ENCODE results near the gene MYH6. TPM values are rescaled to one million over a fixed set of nuclear protein-coding genes. Genes with fewer than 3 reads are reported as not detected.

Gene MYH6
- total RNA-seq, 1 donor from 2014 or later: not detected

DNA sequence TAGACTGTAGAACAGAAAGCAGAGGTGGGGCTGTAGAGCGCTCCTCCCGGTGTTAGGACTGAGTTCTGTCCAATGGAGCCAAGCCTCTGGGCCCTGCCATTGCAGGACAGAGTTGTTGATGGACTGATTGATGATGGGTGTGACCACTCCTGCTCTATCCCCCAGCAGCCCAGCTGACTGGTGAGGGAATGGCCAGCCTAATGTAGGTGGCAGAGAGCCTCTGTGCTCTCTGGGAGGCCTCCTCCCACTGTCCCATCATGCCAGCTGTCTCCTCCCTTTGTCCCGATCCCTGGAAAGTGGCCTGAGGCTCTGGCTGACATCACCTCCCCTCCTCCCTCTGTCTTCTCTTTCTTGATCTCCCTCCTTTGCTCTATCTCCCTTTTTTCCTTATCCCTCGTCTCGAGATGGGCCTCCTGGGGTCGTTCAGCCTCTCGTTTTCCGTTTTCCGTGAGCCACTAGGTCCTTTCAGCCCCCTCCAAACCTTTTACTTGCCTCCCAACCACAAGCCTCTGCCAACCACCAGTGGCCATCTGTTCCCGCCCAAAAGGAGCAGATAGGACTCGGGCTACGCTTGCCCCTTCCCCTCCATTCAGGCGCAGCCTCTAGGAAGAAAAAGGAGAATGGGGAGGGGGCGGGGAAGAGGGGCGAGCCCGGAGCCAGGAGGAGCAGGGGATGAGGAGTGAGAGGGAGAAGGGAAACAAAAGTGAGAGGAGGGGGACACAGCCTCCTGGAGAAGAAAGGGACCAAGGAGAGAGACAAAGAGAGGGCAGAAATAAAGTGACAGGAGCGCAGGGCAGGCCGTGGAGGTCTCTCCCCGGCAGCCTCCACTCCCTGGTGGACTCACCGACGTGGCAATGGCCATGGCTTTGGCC is 43.7 kb downstream of the MYH6 start:
- H3K4me1 Mint-ChIP-seq (ENCODE audit: low read depth): peaks cover 28% of the 10 kb centered on the region
- TF ChIP-seq, protein P1, sequence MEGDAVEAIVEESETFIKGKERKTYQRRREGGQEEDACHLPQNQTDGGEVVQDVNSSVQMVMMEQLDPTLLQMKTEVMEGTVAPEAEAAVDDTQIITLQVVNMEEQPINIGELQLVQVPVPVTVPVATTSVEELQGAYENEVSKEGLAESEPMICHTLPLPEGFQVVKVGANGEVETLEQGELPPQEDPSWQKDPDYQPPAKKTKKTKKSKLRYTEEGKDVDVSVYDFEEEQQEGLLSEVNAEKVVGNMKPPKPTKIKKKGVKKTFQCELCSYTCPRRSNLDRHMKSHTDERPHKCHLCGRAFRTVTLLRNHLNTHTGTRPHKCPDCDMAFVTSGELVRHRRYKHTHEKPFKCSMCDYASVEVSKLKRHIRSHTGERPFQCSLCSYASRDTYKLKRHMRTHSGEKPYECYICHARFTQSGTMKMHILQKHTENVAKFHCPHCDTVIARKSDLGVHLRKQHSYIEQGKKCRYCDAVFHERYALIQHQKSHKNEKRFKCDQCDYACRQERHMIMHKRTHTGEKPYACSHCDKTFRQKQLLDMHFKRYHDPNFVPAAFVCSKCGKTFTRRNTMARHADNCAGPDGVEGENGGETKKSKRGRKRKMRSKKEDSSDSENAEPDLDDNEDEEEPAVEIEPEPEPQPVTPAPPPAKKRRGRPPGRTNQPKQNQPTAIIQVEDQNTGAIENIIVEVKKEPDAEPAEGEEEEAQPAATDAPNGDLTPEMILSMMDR (IDR thresholded peaks at IDR 0.05): no peak
- DNase-seq (ENCODE audit: low spot score): no peak
- peaks cover 8% of the 10 kb centered on the region for H3K36me3 Mint-ChIP-seq (ENCODE audit: low read depth)
- peak overlapping the region; percentile 93 for H3K4me3 Mint-ChIP-seq (ENCODE audit: unreplicated experiment)
- peak overlapping the region; percentile 97 for H3K27ac Mint-ChIP-seq (ENCODE audit: unreplicated experiment)
- H3K9me3 Mint-ChIP-seq (ENCODE audit: low read depth): no peaks in the 10 kb centered on the region
- H3K27me3 Mint-ChIP-seq (ENCODE audit: low read depth): peaks cover 2% of the 10 kb centered on the region

DNA sequence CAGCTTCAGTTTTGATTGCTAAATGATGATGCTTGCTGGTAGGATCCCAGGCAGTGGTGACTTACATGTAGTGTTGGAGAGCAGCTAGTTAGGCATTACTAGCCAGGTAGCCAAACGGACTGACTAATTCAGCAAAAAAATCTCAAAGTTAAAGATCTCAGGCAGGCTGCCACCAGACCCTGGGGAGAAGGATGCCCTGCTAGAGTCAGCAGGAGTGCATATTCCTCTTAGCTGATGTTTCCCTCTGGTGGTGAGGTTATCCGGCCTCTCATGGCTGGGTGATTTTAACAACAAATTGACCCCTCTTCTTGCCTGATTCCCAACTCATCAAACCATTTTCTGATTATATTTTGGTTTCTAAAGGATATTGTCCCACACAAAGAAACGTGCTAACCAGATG is 45.9 kb downstream of the MYH6 start:
- Mint-ChIP-seq H3K27ac (ENCODE audit: unreplicated experiment) (no peak overlapping the region), H3K4me1 (ENCODE audit: low read depth) (peaks cover 28% of the 10 kb centered on the region), H3K36me3 (ENCODE audit: low read depth) (peaks cover 11% of the 10 kb centered on the region), H3K4me3 (ENCODE audit: unreplicated experiment) (no peak overlapping the region), H3K27me3 (ENCODE audit: low read depth) (no peaks in the 10 kb centered on the region), H3K9me3 (ENCODE audit: low read depth) (no peaks in the 10 kb centered on the region)
- TF ChIP-seq, protein P1 (IDR thresholded peaks at IDR 0.05): peak; percentile 44
- no peak for DNase-seq (ENCODE audit: low spot score)

GRCh38 chr14:23361763-23362162 is 46.3 kb downstream of the MYH6 start:
- H3K9me3 Mint-ChIP-seq (ENCODE audit: low read depth): no peaks in the 10 kb centered on the region
- H3K36me3 Mint-ChIP-seq (ENCODE audit: low read depth): peaks cover 11% of the 10 kb centered on the region
- no peaks in the 10 kb centered on the region for H3K27me3 Mint-ChIP-seq (ENCODE audit: low read depth)
- H3K4me3 Mint-ChIP-seq (ENCODE audit: unreplicated experiment): no peak overlapping the region
- TF ChIP-seq, protein P1 (IDR thresholded peaks at IDR 0.05): no peak
- peaks cover 25% of the 10 kb centered on the region for H3K4me1 Mint-ChIP-seq (ENCODE audit: low read depth)
- no peak for DNase-seq (ENCODE audit: low spot score)
- peak overlapping the region; percentile 64 for H3K27ac Mint-ChIP-seq (ENCODE audit: unreplicated experiment)

DNA sequence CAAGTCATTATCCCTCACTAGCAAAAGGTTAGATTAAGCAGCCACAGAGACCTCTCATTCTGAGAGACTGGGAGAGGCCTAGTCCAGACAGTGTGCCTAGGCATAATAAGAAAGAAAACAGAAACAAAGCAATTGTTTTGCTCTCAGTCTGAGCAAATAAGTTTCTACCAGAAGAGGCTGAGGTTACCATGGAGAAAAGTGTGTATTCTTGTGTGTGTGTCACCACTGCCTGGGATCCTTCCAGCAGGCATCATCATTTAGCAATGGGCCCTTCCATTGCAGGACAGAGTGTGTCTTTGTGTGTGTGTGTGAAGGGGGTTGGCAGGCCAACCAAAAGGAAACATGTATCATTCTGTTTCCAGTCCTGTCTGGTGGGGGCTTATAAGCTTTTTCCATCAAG is 46.8 kb downstream of the MYH6 start:
- Mint-ChIP-seq H3K4me3 (ENCODE audit: unreplicated experiment) (no peak overlapping the region), H3K9me3 (ENCODE audit: low read depth) (no peaks in the 10 kb centered on the region), H3K4me1 (ENCODE audit: low read depth) (peaks cover 21% of the 10 kb centered on the region), H3K27me3 (ENCODE audit: low read depth) (no peaks in the 10 kb centered on the region), H3K27ac (ENCODE audit: unreplicated experiment) (peak overlapping the region; percentile 68), H3K36me3 (ENCODE audit: low read depth) (peaks cover 13% of the 10 kb centered on the region)
- TF ChIP-seq, protein P1 (IDR thresholded peaks at IDR 0.05): no peak
- no peak for DNase-seq (ENCODE audit: low spot score)

GRCh38 chr14:23360496-23360895 is 47.6 kb downstream of the MYH6 start:
- no peak for DNase-seq (ENCODE audit: low spot score)
- Mint-ChIP-seq H3K9me3 (ENCODE audit: low read depth) (no peaks in the 10 kb centered on the region), H3K36me3 (ENCODE audit: low read depth) (peaks cover 16% of the 10 kb centered on the region), H3K27me3 (ENCODE audit: low read depth) (no peaks in the 10 kb centered on the region), H3K4me1 (ENCODE audit: low read depth) (peaks cover 21% of the 10 kb centered on the region), H3K4me3 (ENCODE audit: unreplicated experiment) (no peak overlapping the region), H3K27ac (ENCODE audit: unreplicated experiment) (no peak overlapping the region)
- TF ChIP-seq, protein P1 (IDR thresholded peaks at IDR 0.05): peak; percentile 31
